ENCODE data around the gene TMED5.

The TMED5 gene

GRCh38 chr1:93114391-93114790 lies 65.8 kb downstream of the TMED5 start:
- no peaks in the 10 kb centered on the region for H3K9me3 ChIP-seq (ENCODE audit: insufficient read depth, low read depth, low read length)
- H3K27ac ChIP-seq (ENCODE audit: low read depth, low read length) = no peak overlapping the region
- H3K4me3 ChIP-seq (ENCODE audit: low read length) = no peak overlapping the region
- no peaks in the 10 kb centered on the region for H3K27me3 ChIP-seq (ENCODE audit: insufficient read depth, low read length)
- no peak overlapping the region for H3K9ac ChIP-seq (ENCODE audit: low read depth, low read length)
- peaks cover 92% of the 10 kb centered on the region for H3K36me3 ChIP-seq (ENCODE audit: insufficient read depth, low read length)
- peaks cover 26% of the 10 kb centered on the region for H3K4me1 ChIP-seq (ENCODE audit: insufficient read depth, low read length)
- WGBS = 95% methylated on average over 2 of the region's 2 CpGs

GRCh38 chr1:93113127-93113526 lies 67.1 kb downstream of the TMED5 start:
- Histone ChIP-seq H3K36me3 (ENCODE audit: insufficient read depth, low read length) (peaks cover 84% of the 10 kb centered on the region), H3K4me1 (ENCODE audit: insufficient read depth, low read length) (peaks cover 26% of the 10 kb centered on the region), H3K9ac (ENCODE audit: low read depth, low read length) (no peak overlapping the region), H3K4me3 (ENCODE audit: low read length) (no peak overlapping the region), H3K27me3 (ENCODE audit: insufficient read depth, low read length) (no peaks in the 10 kb centered on the region), H3K9me3 (ENCODE audit: insufficient read depth, low read depth, low read length) (no peaks in the 10 kb centered on the region), H3K27ac (ENCODE audit: low read depth, low read length) (no peak overlapping the region)
- 92% methylated on average over 3 of the region's 3 CpGs for WGBS

GRCh38 chr1:93111561-93111960 lies 68.7 kb downstream of the TMED5 start:
- H3K36me3 ChIP-seq (ENCODE audit: insufficient read depth, low read length) = peaks cover 72% of the 10 kb centered on the region
- no peaks in the 10 kb centered on the region for H3K27me3 ChIP-seq (ENCODE audit: insufficient read depth, low read length)
- no peak overlapping the region for H3K4me3 ChIP-seq (ENCODE audit: low read length)
- peaks cover 3% of the 10 kb centered on the region; the same call in 1 of the 2 replicates for H3K9me3 ChIP-seq (ENCODE audit: insufficient read depth, low read depth, low read length)
- H3K27ac ChIP-seq (ENCODE audit: low read depth, low read length) = peak overlapping the region; percentile 67
- peaks cover 26% of the 10 kb centered on the region for H3K4me1 ChIP-seq (ENCODE audit: insufficient read depth, low read length)
- H3K9ac ChIP-seq (ENCODE audit: low read depth, low read length) = peak overlapping the region; percentile 40; the same call in 1 of the 2 replicates

GRCh38 chr1:93111065-93111464 lies 69.1 kb downstream of the TMED5 start:
- H3K36me3 ChIP-seq (ENCODE audit: insufficient read depth, low read length) = peaks cover 69% of the 10 kb centered on the region

DNA sequence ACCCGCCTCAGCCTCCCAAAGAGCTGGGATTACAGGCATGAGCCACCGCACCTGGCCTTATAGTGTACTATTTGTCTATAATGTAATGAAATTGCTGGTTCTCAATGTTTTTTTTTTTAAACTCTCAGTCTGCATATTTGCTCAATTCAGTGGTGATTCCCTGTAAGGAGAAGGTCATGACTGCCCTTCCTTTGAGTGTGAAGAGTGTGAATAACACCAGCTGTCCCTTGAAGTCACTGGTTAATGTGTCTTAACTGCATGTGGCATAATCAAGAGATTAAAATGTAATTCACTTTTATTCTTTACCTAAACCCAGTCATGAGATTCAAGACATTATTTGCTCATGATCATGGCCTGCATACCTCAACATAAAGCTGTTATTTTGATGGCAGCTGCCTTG lies 70.6 kb downstream of the TMED5 start:
- H3K4me3 ChIP-seq (ENCODE audit: low read length) = no peak overlapping the region
- WGBS = 98% methylated on average over 2 of the region's 2 CpGs
- peaks cover 3% of the 10 kb centered on the region; the same call in 1 of the 2 replicates for H3K9me3 ChIP-seq (ENCODE audit: insufficient read depth, low read depth, low read length)
- no peak overlapping the region for H3K27ac ChIP-seq (ENCODE audit: low read depth, low read length)
- H3K36me3 ChIP-seq (ENCODE audit: insufficient read depth, low read length) = peaks cover 65% of the 10 kb centered on the region
- no peaks in the 10 kb centered on the region for H3K27me3 ChIP-seq (ENCODE audit: insufficient read depth, low read length)
- no peak overlapping the region for H3K9ac ChIP-seq (ENCODE audit: low read depth, low read length)
- peaks cover 26% of the 10 kb centered on the region for H3K4me1 ChIP-seq (ENCODE audit: insufficient read depth, low read length)

More at GRCh38 chr1:93111065-93111464, 69.1 kb downstream of the TMED5 start:
- 20% methylated on average over 1 of the region's 1 CpG for WGBS
- Histone ChIP-seq H3K4me3 (ENCODE audit: low read length) (no peak overlapping the region), H3K9me3 (ENCODE audit: insufficient read depth, low read depth, low read length) (peaks cover 3% of the 10 kb centered on the region; the same call in 1 of the 2 replicates), H3K27ac (ENCODE audit: low read depth, low read length) (peak overlapping the region; percentile 67), H3K4me1 (ENCODE audit: insufficient read depth, low read length) (peaks cover 26% of the 10 kb centered on the region), H3K27me3 (ENCODE audit: insufficient read depth, low read length) (no peaks in the 10 kb centered on the region), H3K9ac (ENCODE audit: low read depth, low read length) (0 out of 2 replicates have a peak overlapping the region, but pooled peaks have one; percentile 40)

DNA sequence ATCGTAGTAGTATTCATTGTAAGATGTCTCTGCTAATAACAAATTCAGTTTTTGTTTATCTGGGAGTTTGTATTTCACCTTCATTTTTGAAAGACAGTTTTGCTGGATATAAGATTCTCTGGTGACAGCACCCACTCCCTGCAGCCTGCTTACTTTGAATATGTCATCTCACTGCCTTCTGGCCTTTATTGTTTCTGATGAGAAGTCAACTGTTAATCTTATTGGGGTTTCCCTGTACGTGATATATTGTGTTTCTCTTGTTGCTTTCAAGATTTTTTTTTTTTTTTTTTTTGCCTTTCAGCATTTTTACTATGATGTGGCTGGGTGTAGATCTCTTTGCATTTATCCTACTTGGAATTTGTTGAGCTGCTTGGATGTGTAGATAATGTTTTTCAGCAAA lies 71.9 kb downstream of the TMED5 start:
- H3K27me3 ChIP-seq (ENCODE audit: insufficient read depth, low read length) = no peaks in the 10 kb centered on the region
- H3K9me3 ChIP-seq (ENCODE audit: insufficient read depth, low read depth, low read length) = peaks cover 3% of the 10 kb centered on the region; the same call in 1 of the 2 replicates
- peaks cover 26% of the 10 kb centered on the region for H3K4me1 ChIP-seq (ENCODE audit: insufficient read depth, low read length)
- peaks cover 64% of the 10 kb centered on the region for H3K36me3 ChIP-seq (ENCODE audit: insufficient read depth, low read length)
- H3K4me3 ChIP-seq (ENCODE audit: low read length) = no peak overlapping the region
- H3K27ac ChIP-seq (ENCODE audit: low read depth, low read length) = no peak overlapping the region
- WGBS = 92% methylated on average over 1 of the region's 2 CpGs
- no peak overlapping the region for H3K9ac ChIP-seq (ENCODE audit: low read depth, low read length)

DNA sequence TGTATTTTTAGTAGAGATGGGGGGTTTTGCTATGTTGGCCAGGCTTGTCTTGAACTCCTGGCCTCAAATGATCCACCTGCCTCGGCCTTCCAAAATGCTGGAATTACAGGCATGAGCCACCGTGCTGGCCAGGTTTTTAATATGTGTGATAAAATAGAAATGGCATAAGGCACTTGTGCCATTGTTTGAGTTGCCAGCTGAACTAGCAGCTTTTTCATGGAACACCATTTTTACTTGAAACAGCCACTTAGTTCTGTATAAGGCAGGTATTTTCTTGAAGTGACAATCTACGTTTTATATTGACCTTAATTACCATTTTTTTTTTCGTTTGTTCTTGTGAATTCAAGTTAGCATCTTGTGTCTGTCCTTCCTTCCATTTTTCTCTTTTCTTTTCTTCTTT lies 72.8 kb downstream of the TMED5 start:
- WGBS = 97% methylated on average over 4 of the region's 4 CpGs
- H3K9me3 ChIP-seq (ENCODE audit: insufficient read depth, low read depth, low read length) = peaks cover 3% of the 10 kb centered on the region; the same call in 1 of the 2 replicates

DNA sequence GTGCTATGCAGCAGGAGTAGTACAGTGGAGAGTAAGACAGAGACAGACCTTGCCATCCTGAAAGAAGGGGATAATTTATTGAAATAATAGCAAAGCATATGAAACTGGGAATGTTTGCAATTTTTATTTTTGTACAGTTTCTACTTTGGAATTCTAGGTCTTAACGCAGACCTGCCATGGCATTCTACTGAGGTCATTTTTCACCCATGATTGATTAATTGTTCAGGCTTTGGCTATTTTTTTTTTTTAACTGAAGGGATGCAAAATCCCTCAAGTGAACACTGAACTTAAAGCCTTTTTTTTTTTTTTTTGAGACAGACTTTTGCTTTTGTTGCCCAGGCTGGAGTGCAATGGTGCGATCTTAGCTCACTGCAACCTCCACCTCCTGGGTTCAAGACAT lies 74.0 kb downstream of the TMED5 start:
- peaks cover 45% of the 10 kb centered on the region for H3K36me3 ChIP-seq (ENCODE audit: insufficient read depth, low read length)
- no peak overlapping the region for H3K4me3 ChIP-seq (ENCODE audit: low read length)
- H3K9me3 ChIP-seq (ENCODE audit: insufficient read depth, low read depth, low read length) = peaks cover 3% of the 10 kb centered on the region; the same call in 1 of the 2 replicates

More for the DNA sequence above, 72.8 kb downstream of the TMED5 start:
- no peak overlapping the region for H3K4me3 ChIP-seq (ENCODE audit: low read length)
- H3K4me1 ChIP-seq (ENCODE audit: insufficient read depth, low read length) = peaks cover 26% of the 10 kb centered on the region
- no peaks in the 10 kb centered on the region for H3K27me3 ChIP-seq (ENCODE audit: insufficient read depth, low read length)
- peaks cover 55% of the 10 kb centered on the region for H3K36me3 ChIP-seq (ENCODE audit: insufficient read depth, low read length)
- H3K27ac ChIP-seq (ENCODE audit: low read depth, low read length) = no peak overlapping the region
- H3K9ac ChIP-seq (ENCODE audit: low read depth, low read length) = no peak overlapping the region

GRCh38 chr1:93102142-93102541 lies 78.1 kb downstream of the TMED5 start:
- H3K27ac ChIP-seq (ENCODE audit: low read depth, low read length) = no peak overlapping the region
- H3K27me3 ChIP-seq (ENCODE audit: insufficient read depth, low read length) = no peaks in the 10 kb centered on the region
- H3K4me1 ChIP-seq (ENCODE audit: insufficient read depth, low read length) = peaks cover 15% of the 10 kb centered on the region
- WGBS = 95% methylated on average over 4 of the region's 4 CpGs
- no peak overlapping the region for H3K4me3 ChIP-seq (ENCODE audit: low read length)
- peaks cover 3% of the 10 kb centered on the region; the same call in 1 of the 2 replicates for H3K9me3 ChIP-seq (ENCODE audit: insufficient read depth, low read depth, low read length)
- no peak overlapping the region for H3K9ac ChIP-seq (ENCODE audit: low read depth, low read length)
- H3K36me3 ChIP-seq (ENCODE audit: insufficient read depth, low read length) = peaks cover 26% of the 10 kb centered on the region

More for the DNA sequence above, 74.0 kb downstream of the TMED5 start:
- peaks cover 17% of the 10 kb centered on the region for H3K4me1 ChIP-seq (ENCODE audit: insufficient read depth, low read length)
- H3K27ac ChIP-seq (ENCODE audit: low read depth, low read length) = no peak overlapping the region
- WGBS = 100% methylated on average over 2 of the region's 2 CpGs
- H3K27me3 ChIP-seq (ENCODE audit: insufficient read depth, low read length) = no peaks in the 10 kb centered on the region
- H3K9ac ChIP-seq (ENCODE audit: low read depth, low read length) = no peak overlapping the region

Data from HUES64 (cell line).